ENCODE measurements around the gene TEPSIN. TPM values are rescaled to one million over a fixed set of nuclear protein-coding genes. Genes with fewer than 3 reads are reported as not detected.
A peak's percentile ranks its signal among the peaks of the same experiment; 100 is the strongest.

Gene TEPSIN
- total RNA-seq, 1 donor: 38.0 TPM

DNA sequence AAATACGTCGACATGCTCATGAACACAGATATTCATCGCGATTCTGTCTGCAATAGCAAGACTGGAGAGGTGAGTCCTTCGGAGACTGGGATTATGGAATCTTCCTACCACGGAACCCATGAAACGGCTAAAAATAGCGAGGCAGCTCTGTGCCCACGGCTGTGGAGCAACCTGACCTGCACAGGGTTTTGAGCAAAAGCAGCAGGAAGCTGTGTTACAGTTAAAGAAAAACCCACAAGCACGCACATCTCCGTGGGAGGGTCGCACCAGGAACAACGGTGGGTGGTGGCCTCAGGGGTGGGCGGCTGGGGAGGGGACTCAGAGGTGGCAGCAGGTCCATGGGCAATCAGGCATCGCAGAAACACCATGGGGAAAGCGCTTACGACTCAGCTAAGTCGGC, 31.4 kb upstream of the TEPSIN start:
- no peak for DNase-seq (ENCODE audit: low read depth in 2 of 3, low spot score in 2 of 3)

DNA sequence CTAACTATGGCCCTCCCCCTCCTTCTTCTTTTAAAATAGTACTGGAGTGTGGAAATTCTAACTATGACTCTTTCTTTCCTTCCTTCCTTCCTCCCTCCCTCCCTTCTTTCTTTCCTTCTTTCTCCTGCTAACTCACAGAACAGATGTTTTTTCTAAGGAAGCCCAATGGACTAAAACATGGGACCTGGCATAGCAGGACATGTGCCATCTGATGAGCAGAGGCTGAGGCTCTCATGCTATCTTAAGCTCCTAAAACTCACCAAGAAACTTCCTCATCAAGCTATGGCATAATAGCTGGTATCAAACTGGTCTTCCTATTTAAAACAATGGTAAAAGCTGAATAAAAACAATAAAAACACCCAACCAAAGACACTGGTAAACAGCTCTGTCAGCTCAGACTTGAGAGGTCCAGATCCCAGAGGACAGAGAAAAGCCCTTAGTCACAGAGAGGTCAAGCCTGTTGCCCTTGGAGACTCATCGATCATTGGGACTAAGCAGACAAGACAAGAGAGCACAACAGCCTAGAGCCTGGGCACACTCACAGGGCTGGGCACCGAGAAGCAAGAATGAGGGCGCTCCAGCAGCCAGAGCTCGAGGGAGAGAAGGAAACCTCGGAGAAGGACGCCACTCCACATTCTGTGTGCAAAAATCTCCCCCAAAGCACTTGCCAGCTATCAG, 28.7 kb upstream of the TEPSIN start:
- no peak for DNase-seq (ENCODE audit: low read depth in 2 of 3, low spot score in 2 of 3)

DNA sequence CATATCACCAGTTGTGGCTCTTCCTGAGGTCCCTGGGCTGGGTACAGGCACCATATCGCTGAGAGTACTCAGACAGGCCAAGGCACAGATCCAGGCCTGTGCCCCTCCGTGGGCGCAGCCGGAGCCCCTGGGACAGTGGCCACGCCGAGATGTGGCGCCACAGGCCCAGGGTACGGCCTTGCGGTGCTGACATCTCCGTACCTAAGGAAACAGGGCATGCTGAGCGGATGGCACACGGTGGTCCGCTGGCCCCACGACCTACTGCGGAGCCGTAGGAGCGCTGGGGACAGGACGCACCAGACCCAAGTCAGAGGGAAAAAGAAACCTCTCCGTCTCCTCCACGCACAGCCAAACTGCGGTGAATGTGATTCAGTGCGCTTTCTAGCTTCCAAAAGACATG, 26.7 kb upstream of the TEPSIN start:
- DNase-seq (ENCODE audit: low read depth in 2 of 3, low spot score in 2 of 3): no peak

DNA sequence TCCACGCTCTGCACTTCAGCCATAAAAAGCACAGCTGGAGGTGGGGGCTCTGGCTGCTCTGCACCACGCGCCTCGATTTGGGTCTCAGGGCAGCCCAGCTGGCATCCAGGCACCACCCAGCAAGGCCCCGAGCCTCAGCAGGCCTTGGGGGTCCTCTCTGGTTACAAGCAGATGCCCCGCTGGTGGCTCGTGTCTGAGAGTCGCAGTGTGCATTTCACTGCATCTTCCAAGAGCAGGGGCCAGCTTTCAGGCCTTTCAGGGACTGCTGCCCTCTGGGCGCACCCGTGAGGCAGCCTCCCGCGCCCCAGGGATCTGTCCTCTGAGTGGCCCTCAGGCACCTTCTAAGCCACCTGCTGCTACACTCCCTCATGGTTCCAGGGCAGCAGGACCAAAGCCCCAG, 25.8 kb upstream of the TEPSIN start:
- DNase-seq (ENCODE audit: low read depth in 2 of 3, low spot score in 2 of 3): no peak

DNA sequence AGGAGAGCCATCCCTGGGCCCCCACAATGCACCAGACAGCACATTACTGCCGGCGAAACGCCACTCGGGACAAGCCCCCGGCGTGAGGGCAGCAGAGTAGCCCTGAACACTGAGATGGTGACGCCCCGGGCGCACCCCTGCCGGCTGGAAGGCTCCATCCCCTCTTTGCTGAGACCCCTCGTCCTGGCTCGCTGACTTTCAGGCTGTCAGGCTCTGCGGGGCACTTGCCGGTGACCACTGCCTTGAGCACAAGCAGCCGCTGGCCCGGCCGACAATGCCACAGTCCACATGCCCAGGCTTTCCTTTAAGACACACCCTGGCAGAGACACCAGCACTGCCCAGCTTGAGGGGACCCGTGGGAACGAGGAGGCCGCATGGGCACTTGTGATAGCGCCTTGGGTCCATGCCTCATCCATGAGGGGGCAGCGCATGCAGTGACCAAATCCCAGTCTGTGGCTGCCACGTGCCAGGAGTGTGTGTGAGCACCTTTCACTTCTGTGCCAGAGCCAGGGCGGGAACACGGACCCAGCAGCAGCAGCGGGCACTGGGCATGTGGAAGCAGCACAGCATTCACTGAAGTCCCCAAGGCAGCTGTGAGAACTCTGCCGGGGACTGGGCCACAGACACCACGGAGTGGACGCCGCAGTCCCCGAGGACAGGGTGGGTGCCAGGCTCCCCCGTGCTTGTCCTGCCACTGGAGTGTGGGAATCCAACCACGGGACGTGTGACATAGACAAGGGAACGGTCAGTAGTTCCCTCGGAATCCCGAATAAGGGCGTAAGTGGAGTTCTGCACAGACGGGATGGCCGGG, 24.7 kb upstream of the TEPSIN start:
- no peak for DNase-seq (ENCODE audit: low read depth in 2 of 3, low spot score in 2 of 3)

DNA sequence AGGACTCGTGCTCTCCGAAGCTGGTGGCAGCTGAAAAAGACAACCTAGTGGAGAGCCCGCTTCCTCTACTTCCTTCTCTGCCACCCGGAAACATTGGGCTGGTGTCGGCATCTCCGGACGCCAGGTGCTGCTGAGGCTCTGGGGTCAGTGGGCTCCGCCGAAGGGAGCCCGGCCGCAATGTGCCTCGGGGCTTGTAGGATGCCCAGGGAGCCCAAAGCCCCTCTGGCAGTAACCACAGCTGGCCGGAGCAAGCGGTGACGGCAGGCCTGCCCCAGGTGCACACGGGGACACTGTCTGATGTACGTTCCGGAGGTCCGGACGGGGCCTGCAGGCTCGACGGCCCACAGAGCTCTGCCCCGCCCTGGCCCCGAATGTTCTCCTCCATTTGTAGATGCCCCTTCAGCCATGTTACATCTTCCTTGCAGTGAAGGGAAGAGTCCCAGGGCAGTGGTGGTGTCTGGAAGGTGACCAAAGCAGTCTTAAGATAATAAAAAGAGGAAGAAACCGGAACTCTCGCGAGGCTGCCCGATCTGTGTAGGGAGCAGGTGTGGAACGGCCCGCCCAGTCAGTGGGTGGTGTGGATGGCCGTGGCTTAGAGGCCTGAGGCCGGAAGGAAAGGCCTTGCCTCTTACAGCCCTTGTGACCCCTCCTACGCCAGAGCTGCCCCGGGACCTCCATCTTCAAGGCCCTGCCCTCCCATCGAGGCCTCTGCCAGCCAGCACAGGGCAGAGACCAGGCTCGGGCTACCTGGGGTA, 22.9 kb upstream of the TEPSIN start:
- DNase-seq (ENCODE audit: low read depth in 2 of 3, low spot score in 2 of 3): no peak

DNA sequence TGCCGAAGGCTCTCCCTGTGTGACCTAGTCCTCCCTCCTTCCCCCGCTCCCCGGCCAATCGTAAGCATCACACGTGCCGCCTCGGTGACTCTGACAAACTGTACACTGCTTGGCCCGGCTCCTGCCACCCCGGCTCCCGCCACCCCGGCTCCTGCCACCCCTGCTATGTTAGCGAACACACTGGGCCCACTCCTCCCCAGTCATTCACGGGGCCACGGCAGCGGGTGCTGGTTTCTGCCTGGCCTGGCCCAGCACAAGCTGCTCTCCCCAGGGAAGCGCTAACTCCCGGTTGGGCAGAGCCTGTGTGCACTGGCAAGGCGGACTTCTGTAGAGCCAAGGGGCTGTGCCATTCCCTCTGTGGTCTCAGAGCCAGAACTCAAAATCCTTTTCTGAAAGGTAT, 22.2 kb upstream of the TEPSIN start:
- no peak for DNase-seq (ENCODE audit: low read depth in 2 of 3, low spot score in 2 of 3)

DNA sequence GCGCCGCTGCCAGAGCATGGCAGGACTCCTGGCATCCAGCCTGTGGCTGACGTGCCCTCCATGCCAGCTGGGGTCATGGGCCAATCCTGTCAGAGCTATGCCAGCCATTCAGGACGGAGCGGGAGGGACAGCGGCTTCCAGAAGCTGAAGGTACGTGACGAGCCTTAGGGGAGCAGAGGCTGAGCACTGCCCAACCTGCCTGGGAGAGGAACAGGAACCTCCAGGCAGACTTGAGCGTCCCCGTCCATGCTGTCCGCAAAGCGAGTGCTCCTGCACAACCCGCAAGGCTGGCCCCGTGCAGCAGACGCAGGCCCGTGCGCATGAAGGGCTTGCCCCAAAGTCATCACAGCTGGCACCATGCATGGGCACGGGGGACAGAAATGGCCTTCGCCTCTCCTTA, 21.8 kb upstream of the TEPSIN start:
- no peak for DNase-seq (ENCODE audit: low read depth in 2 of 3, low spot score in 2 of 3)

DNA sequence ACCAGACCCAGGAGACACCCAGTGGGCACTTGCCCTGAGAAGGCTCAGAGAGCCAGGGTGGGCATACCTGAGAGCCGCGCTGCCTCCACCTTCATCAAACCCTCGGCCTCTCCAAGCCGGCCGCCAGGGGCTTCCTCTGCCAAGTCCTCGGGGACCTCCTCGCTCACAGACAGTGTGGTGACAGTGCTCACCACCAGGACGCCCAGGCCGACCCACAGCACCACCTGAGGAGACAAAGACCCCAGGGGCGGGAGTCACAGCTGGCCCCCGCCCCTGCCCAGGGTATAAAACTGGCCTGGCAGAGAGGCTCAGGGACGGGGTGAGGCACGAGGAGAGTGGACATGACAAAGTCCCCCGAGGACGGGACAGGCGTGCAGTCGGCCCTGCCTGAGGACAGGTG, 21.3 kb upstream of the TEPSIN start:
- DNase-seq (ENCODE audit: low read depth in 2 of 3, low spot score in 2 of 3): no peak

DNA sequence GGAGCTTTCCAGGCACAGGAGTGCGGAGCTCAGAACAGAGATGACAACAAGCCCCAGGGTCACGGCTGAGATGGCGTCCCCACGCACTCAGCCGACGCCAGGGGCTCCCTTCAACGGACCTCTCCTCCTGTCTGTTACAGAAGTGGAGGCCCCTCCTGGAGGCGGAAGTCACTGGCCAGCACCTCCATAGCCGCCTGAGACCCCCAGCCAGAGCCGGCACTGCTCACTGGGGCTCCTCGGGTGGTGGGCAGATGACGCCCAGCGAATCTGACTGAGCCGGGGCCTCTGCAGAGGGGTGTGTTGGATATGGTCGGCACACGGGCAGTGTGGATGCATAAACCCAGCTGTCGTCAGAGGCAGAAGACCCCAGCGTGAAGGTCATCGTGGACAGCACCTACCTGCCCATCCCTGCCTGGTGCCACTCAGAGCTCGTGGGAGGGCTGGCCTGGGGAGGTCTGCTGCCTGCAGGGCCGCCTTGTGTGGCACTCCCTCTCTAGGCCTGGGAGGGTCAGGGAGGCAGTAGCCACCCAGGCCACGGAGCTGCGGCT, 20.3 kb upstream of the TEPSIN start:
- DNase-seq (ENCODE audit: low read depth in 2 of 3, low spot score in 2 of 3): no peak

DNA sequence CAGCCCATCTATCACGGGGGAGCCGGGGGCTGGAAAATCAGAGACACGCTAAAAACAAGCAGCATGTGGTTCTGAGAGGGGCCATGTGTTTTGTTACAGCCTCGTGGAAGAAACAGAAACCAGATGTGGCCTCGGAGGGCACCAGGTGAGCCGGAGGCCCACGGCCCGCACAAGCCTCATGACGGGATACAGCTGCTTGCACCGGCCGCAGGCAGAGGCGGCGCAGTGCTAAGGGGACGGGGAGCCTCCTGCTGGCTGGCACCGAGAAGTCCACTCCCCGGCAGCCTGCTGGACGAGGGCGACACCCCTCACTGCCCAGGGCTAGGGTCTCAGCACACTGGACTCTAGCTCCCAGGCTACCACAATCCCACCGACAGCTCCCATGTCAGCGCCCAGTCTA, 19.4 kb upstream of the TEPSIN start:
- no peak for DNase-seq (ENCODE audit: low read depth in 2 of 3, low spot score in 2 of 3)

DNA sequence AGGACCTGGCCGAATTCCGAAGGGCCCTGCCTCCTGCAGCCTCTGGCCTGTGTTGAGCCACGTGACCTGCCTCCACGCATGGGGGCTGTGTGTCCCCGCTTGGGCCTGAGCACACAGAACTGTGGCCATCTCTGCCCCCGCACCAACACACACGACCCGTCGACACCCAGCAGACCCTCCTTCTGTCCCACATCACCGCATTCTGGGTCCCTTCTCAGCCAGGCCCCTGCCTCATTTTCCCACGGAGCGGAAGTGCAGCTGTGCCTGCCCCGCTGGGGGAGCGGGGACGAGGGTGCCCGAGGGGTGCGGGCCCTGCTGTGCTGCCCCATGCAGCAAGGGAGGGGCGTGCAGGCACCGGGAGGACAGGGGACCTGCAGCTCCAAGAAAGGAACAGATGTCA, 18.7 kb upstream of the TEPSIN start:
- no peak for DNase-seq (ENCODE audit: low read depth in 2 of 3, low spot score in 2 of 3)

DNA sequence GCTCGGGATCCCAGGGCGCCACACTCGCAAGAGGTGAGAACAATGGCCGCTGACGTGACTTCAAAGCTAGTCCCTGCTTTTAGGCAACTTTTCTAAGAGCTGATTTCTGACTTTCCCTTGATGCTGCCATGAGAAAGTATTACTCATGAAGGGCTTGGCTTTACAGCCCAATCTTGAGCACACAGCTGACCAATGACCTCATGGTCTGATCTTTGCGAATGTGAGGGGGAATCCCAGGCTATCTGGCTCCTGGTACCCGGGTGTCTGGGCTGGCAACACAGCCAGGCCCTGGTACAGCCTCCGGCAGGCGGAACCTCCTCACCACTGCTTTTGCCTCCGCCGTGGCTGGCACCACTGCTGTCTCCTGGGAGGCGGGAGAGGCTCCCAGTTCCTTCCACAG, 17.8 kb upstream of the TEPSIN start:
- no peak for DNase-seq (ENCODE audit: low read depth in 2 of 3, low spot score in 2 of 3)

DNA sequence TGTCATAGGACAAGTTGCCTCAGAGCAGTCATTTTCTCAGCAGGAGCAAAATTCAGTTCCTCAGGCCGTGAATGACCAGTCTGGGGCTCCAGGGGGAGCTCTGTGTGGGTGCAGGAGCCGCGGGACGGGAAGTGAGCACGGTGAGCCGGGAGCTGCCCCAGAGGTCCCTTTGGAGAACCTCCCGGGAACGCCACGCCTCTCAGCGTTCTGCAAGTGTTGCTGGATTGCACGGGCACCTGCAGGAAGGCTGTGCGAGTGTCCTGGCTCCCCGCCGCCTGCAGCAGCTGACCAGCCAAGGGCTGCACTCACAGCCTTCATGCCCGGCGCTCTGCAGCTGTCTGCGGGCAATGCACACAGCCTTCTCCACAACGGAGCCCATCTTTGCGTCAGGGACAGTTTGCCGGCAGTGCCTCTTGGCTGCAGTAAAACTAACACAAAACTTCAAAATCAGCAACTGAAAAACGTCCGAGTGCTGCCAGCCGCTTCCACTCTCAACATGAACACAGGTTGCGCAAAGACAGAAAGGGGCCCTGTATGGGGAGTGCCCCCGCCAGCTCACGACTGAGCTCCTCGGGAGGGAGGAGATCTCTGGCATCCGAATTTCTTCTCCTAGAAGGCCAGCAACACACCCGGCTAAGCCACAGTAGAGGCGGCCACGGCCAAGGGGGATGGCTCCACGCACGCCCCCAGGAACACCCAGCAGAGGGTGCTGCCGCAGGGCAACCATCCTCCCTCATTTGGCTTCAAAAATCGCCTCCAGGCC, 16.3 kb upstream of the TEPSIN start:
- peak in 1 of 3 donors; percentile 20 for DNase-seq (ENCODE audit: low read depth in 2 of 3, low spot score in 2 of 3)

DNA sequence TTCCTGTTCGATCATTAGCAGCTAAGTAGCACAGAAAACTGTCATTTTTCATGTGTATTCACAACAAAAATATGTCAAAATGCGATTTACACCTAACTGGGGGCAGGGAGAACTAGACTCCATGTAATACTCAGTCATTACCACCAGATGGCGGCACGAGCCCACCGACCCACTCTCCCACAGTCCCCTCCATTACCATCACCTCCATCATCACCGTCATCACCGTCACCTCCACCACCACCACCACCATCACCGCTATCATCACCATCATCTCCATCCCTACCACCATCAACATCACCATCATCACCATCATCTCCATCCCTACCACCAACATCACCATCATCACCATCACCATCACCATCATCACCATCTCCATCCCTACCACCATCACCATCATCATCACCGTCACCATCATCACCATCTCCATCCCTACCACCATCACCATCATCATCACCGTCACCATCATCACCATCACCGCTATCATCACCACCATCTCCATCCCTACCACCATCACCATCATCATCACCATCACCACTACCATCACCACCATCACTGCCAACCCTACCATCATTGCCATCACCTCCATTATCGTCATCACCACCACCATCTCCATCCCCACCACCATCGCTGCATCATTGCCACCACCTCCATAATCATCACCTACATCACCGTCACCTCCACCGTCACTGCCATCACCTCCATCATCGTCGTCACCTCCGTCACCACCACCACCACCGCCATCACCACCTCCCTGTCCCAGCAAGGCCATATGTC, 14.7 kb upstream of the TEPSIN start:
- peak; percentile 39 to 63 (median 53) for DNase-seq (ENCODE audit: low read depth in 2 of 3, low spot score in 2 of 3)

DNA sequence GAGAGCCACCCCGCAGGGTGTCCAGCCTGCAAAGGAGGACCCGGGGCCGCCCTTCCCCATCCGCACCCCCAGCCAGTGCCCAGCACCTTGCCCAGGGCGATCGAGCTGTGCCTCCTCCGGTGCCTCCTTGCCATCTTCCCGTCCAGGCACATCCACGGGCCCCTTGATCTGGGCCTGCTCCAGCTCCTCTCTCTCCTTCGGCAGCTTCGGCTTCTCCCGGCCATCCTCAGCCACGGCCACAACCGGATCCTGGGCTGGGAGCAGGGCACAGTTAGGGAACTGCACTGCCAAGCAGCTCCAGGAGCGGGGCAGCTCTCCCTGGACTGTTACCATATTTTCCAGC, 14.1 kb upstream of the TEPSIN start:
- no peak for DNase-seq (ENCODE audit: low read depth in 2 of 3, low spot score in 2 of 3)

DNA sequence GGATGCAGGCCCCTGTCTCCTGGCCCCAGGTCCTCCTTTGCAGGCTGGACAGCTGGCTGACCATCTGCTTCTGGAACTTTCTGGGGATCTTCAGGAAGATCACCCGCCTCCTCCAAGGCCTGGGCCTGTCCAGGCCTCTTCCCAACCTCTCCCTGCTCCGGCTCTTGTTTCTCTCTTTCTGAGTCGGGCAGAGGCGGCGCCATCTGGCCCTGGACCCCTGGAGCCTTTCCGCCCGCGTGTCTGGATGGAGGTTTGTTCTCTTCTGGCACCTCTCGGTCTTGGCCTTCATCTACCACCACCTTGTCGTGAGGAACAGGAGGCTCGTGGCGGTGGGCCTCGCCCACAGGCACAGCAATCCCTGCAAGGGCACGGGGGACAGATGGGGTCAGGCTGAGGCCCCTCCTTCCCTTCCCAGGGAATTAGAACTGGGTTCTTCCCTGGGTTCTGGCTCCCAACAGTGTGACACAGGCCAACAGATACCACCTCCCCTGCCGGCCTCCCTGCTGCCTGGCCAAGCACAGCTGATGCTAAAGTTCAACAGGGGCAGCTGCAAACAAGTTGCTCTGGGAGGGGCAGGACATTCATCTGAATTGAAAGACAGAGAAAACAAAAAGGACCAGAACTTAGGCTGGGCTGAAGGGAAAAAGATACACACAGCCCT, 13.6 kb upstream of the TEPSIN start:
- DNase-seq (ENCODE audit: low read depth in 2 of 3, low spot score in 2 of 3): no peak

DNA sequence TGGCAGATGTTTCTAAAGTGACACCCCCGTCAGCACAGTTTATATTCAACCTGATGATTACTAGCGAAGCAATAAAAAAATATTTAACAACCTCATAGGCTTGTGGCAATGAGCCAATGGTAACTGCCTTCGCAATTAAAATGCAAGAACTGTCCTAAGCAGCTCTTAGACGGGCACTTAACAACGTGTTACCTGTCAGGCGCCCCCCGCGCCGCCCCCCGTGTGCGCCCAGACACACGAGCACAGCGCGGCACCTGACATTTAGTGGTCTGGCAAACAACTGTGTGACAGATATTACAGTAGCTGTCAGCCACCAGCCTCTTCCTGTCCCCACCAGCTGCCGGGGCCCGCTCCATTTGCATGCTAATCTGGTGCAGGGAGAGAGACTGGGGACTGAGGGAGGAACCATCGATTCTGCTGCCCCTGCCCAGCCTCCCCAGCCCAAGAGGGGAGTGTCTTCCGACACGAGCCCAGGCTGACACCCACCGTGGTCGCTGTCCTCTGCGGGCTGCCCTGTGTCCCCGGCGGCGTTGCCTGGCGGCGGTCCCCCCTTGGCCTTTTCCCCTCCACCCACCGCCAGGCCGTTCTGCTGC, 12.9 kb upstream of the TEPSIN start:
- DNase-seq (ENCODE audit: low read depth in 2 of 3, low spot score in 2 of 3): no peak

DNA sequence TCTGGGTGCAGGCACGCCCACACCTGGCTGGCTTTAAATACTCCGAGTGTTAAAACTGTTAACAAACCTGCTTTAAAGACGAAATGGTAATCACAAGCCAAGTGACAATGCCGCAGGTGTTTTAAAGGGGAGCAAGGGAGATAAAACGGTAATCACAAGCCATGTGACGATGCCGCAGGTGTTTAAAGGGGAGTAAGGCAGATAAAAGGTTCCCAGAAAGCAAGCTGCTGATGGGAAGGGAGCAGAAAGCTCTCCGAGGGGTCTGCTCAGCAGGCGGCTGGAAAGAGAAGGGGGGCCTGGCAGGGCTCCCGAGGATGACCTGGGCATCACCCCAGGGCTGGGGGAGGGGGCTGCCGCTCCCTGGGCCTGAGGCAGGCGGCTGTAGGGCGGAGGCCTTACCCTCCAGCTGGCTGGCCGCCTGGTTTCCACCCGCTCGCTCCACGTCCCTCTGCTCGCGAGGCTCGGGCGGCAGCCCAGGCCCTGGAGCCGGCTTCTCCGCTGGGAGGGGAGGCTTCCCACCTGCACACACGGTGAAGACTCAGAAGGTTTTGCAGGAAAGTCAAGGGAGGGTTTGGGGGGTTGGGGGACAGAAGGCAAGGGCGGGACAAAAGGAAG, 12.3 kb upstream of the TEPSIN start:
- DNase-seq (ENCODE audit: low read depth in 2 of 3, low spot score in 2 of 3): no peak
